Measurements from ENCODE around the gene NDE1. TPM values are rescaled to one million over a fixed set of nuclear protein-coding genes. Genes with fewer than 3 reads are reported as not detected.

Gene NDE1
- polyA plus RNA-seq, 6 donors from 2014 or later = 12.8 to 65.6 (median 38.0) TPM

GRCh38 chr16:15701975-15702970 is 52.2 kb downstream of the NDE1 start:
- H3K27ac Mint-ChIP-seq = peak overlapping the region in 5 of 6 donors; percentile 36 to 86 (median 50)
- peaks cover 0 to 4% of the 10 kb centered on the region in 2 donors for H3K36me3 Mint-ChIP-seq
- no peaks in the 10 kb centered on the region for H3K9me3 Mint-ChIP-seq
- peaks cover 4 to 5% (median 4%) of the 10 kb centered on the region in 3 donors for H3K4me1 Mint-ChIP-seq
- H3K27me3 Mint-ChIP-seq = no peaks in the 10 kb centered on the region
- no peak overlapping the region for H3K4me3 Mint-ChIP-seq
- ATAC-seq (ENCODE audit: low read depth in 2 of 2) = no peak
- DNase-seq = no peak

GRCh38 chr16:15703029-15703736 is 53.1 kb downstream of the NDE1 start:
- no peak for DNase-seq
- no peak for ATAC-seq (ENCODE audit: low read depth in 2 of 2)
- no peaks in the 10 kb centered on the region for H3K27me3 Mint-ChIP-seq
- peak overlapping the region; percentile 42 to 89 (median 68) for H3K27ac Mint-ChIP-seq
- H3K36me3 Mint-ChIP-seq = peaks cover 0 to 4% of the 10 kb centered on the region in 2 donors
- H3K9me3 Mint-ChIP-seq = no peaks in the 10 kb centered on the region
- peaks cover 4 to 5% (median 4%) of the 10 kb centered on the region in 3 donors for H3K4me1 Mint-ChIP-seq
- H3K4me3 Mint-ChIP-seq = no peak overlapping the region

- DNase-seq = peak; percentile 59
- no peak overlapping the region for H3K4me3 Mint-ChIP-seq
- no peaks in the 10 kb centered on the region for H3K9me3 Mint-ChIP-seq
- no peaks in the 10 kb centered on the region for H3K27me3 Mint-ChIP-seq
- H3K4me1 Mint-ChIP-seq = peaks cover 4 to 5% (median 4%) of the 10 kb centered on the region in 3 donors
- H3K36me3 Mint-ChIP-seq = peaks cover 0 to 3% of the 10 kb centered on the region in 2 donors
- peak overlapping the region in 3 of 6 donors; percentile 18 to 66 (median 54) for H3K27ac Mint-ChIP-seq
- peak; percentile 71 to 72 for ATAC-seq (ENCODE audit: low read depth in 2 of 2)
These were observed 54.5 kb downstream of the NDE1 start for GRCh38 chr16:15704545-15704987.

- Mint-ChIP-seq H3K9me3 (no peaks in the 10 kb centered on the region), H3K4me3 (no peak overlapping the region), H3K27me3 (no peaks in the 10 kb centered on the region), H3K4me1 (peaks cover 4 to 5% (median 4%) of the 10 kb centered on the region in 3 donors), H3K27ac (peak overlapping the region in 3 of 6 donors; percentile 12 to 63 (median 54)), H3K36me3 (no peaks in the 10 kb centered on the region)
- ATAC-seq (ENCODE audit: low read depth in 2 of 2) (no peak), DNase-seq (no peak)
These were observed 55.1 kb downstream of the NDE1 start for GRCh38 chr16:15705064-15705565.

- Mint-ChIP-seq H3K36me3 (no peaks in the 10 kb centered on the region), H3K4me3 (no peak overlapping the region), H3K9me3 (no peaks in the 10 kb centered on the region), H3K27me3 (no peaks in the 10 kb centered on the region), H3K27ac (peak overlapping the region in 1 of 6 donors; percentile 47), H3K4me1 (peaks cover 5 to 11% (median 9%) of the 10 kb centered on the region in 3 donors)
- ATAC-seq (ENCODE audit: low read depth in 2 of 2) (no peak), DNase-seq (no peak)
These were observed 57.3 kb downstream of the NDE1 start for GRCh38 chr16:15707332-15707731.

GRCh38 chr16:15708096-15708495 is 58.1 kb downstream of the NDE1 start:
- Mint-ChIP-seq H3K9me3 (no peaks in the 10 kb centered on the region), H3K4me3 (no peak overlapping the region), H3K27ac (no peak overlapping the region), H3K36me3 (peaks cover under 1 to 2% of the 10 kb centered on the region in 2 donors), H3K4me1 (peaks cover 9 to 18% (median 12%) of the 10 kb centered on the region in 3 donors), H3K27me3 (no peaks in the 10 kb centered on the region)
- DNase-seq (no peak), ATAC-seq (ENCODE audit: low read depth in 2 of 2) (no peak)

GRCh38 chr16:15708997-15709396 is 59.0 kb downstream of the NDE1 start:
- H3K4me3 Mint-ChIP-seq = no peak overlapping the region
- DNase-seq = no peak
- no peaks in the 10 kb centered on the region for H3K27me3 Mint-ChIP-seq
- no peak for ATAC-seq (ENCODE audit: low read depth in 2 of 2)
- peaks cover 18 to 27% (median 18%) of the 10 kb centered on the region in 3 donors for H3K4me1 Mint-ChIP-seq
- H3K27ac Mint-ChIP-seq = no peak overlapping the region
- no peaks in the 10 kb centered on the region for H3K9me3 Mint-ChIP-seq
- H3K36me3 Mint-ChIP-seq = peaks cover 4 to 9% of the 10 kb centered on the region in 2 donors

- no peak for DNase-seq
- Mint-ChIP-seq H3K27ac (no peak overlapping the region), H3K27me3 (no peaks in the 10 kb centered on the region), H3K36me3 (peaks cover 4 to 18% of the 10 kb centered on the region in 2 donors), H3K4me1 (peaks cover 14 to 26% (median 19%) of the 10 kb centered on the region in 3 donors), H3K9me3 (no peaks in the 10 kb centered on the region), H3K4me3 (peak overlapping the region in 1 of 8 donors; percentile 41)
- no peak for ATAC-seq (ENCODE audit: low read depth in 2 of 2)
These were observed 64.5 kb downstream of the NDE1 start for GRCh38 chr16:15714393-15715172.

GRCh38 chr16:15715221-15715620 is 65.2 kb downstream of the NDE1 start:
- H3K4me3 Mint-ChIP-seq = peak overlapping the region in 1 of 8 donors; percentile 41
- H3K4me1 Mint-ChIP-seq = peaks cover 14 to 26% (median 19%) of the 10 kb centered on the region in 3 donors
- H3K27me3 Mint-ChIP-seq = no peaks in the 10 kb centered on the region
- DNase-seq (no peak), ATAC-seq (ENCODE audit: low read depth in 2 of 2) (no peak)
- no peak overlapping the region for H3K27ac Mint-ChIP-seq
- no peaks in the 10 kb centered on the region for H3K9me3 Mint-ChIP-seq
- H3K36me3 Mint-ChIP-seq = peaks cover 4 to 18% of the 10 kb centered on the region in 2 donors

GRCh38 chr16:15716694-15717447 is 66.8 kb downstream of the NDE1 start:
- peaks cover 12 to 24% (median 23%) of the 10 kb centered on the region in 3 donors for H3K4me1 Mint-ChIP-seq
- peak overlapping the region in 2 of 6 donors; percentile 73 to 76 for H3K27ac Mint-ChIP-seq
- ATAC-seq (ENCODE audit: low read depth in 2 of 2) = no peak

GRCh38 chr16:15721018-15721417 is 71.0 kb downstream of the NDE1 start:
- Mint-ChIP-seq H3K9me3 (peaks cover 0 to 3% (median 0%) of the 10 kb centered on the region in 7 donors), H3K4me1 (peaks cover 0 to 4% (median 0%) of the 10 kb centered on the region in 3 donors), H3K4me3 (no peak overlapping the region), H3K27me3 (no peaks in the 10 kb centered on the region), H3K27ac (peak overlapping the region in 3 of 6 donors; percentile 26 to 55 (median 36)), H3K36me3 (peaks cover 18 to 29% of the 10 kb centered on the region in 2 donors)
- DNase-seq (no peak), ATAC-seq (ENCODE audit: low read depth in 2 of 2) (no peak)

More at GRCh38 chr16:15716694-15717447, 66.8 kb downstream of the NDE1 start:
- Mint-ChIP-seq H3K27me3 (no peaks in the 10 kb centered on the region), H3K36me3 (peaks cover 4 to 25% of the 10 kb centered on the region in 2 donors), H3K9me3 (no peaks in the 10 kb centered on the region), H3K4me3 (no peak overlapping the region)
- DNase-seq = no peak

- ATAC-seq (ENCODE audit: low read depth in 2 of 2) (no peak), DNase-seq (no peak)
- Mint-ChIP-seq H3K4me3 (no peak overlapping the region), H3K27me3 (no peaks in the 10 kb centered on the region), H3K36me3 (peaks cover 19 to 40% of the 10 kb centered on the region in 2 donors), H3K9me3 (peaks cover 0 to 5% (median 0%) of the 10 kb centered on the region in 7 donors), H3K27ac (peak overlapping the region in 1 of 6 donors; percentile 19), H3K4me1 (peaks cover 0 to 8% (median 0%) of the 10 kb centered on the region in 3 donors)
These were observed 73.8 kb downstream of the NDE1 start for GRCh38 chr16:15723808-15724207.
